GM19239 (cell line): Measurements from ENCODE around the gene MCM10.
"Not testable (repeated sequence)": the region's sequence is repeated elsewhere in the genome, so short reads cannot be mapped to it uniquely, and the experiment has no call there.

Source experiments
- DNase-seq: peaks from one replicate; pipeline ENCODE4 v3.0.0; 2011; ENCODE audit warnings: low spot score; ENCODE audit not compliant: insufficient read length
- FAIRE-seq: peaks from 2 replicates; lab custom pipeline; 2011; peaks lifted over from hg19 to GRCh38; lab: Jason Lieb, UNC

MCM10 gene

GRCh38 chr10:13213163-13213562 lies 51.8 kb downstream of the MCM10 start:
- DNase-seq: no peak

GRCh38 chr10:13218878-13219277 lies 57.5 kb downstream of the MCM10 start:
- no peak for FAIRE-seq
- DNase-seq: no peak

More at GRCh38 chr10:13213163-13213562, 51.8 kb downstream of the MCM10 start:
- no peak for FAIRE-seq

GRCh38 chr10:13219685-13220670 lies 58.6 kb downstream of the MCM10 start:
- no peak for FAIRE-seq
- no peak for DNase-seq

- no peak for FAIRE-seq
- DNase-seq: no peak
Observed at GRCh38 chr10:13221572-13221971, 60.2 kb downstream of the MCM10 start.

GRCh38 chr10:13222151-13222550 lies 60.8 kb downstream of the MCM10 start:
- no peak for DNase-seq
- no peak for FAIRE-seq

GRCh38 chr10:13222566-13222965 lies 61.2 kb downstream of the MCM10 start:
- no peak for DNase-seq
- no peak for FAIRE-seq

GRCh38 chr10:13223241-13223640 lies 61.9 kb downstream of the MCM10 start:
- no peak for FAIRE-seq

GRCh38 chr10:13224210-13224995 lies 63.0 kb downstream of the MCM10 start:
- DNase-seq (no peak), FAIRE-seq (no peak)

More at GRCh38 chr10:13223241-13223640, 61.9 kb downstream of the MCM10 start:
- no peak for DNase-seq

GRCh38 chr10:13225601-13226000 lies 64.2 kb downstream of the MCM10 start:
- DNase-seq (no peak), FAIRE-seq (no peak)

GRCh38 chr10:13227031-13227430 lies 65.7 kb downstream of the MCM10 start:
- FAIRE-seq (no peak), DNase-seq (no peak)

- FAIRE-seq (no peak), DNase-seq (no peak)
Observed at GRCh38 chr10:13231190-13231589, 69.8 kb downstream of the MCM10 start.

- no peak for DNase-seq
- FAIRE-seq: no peak
Observed at GRCh38 chr10:13231808-13232207, 70.5 kb downstream of the MCM10 start.

- FAIRE-seq (no peak), DNase-seq (no peak)
Observed at GRCh38 chr10:13233358-13233757, 72.0 kb downstream of the MCM10 start.

GRCh38 chr10:13234172-13234571 lies 72.8 kb downstream of the MCM10 start, which contains the start of gene UCMA:
UCMA (minus strand) TSS chr10:13234374; CDS start chr10:13234258, 116 bp downstream.
- no peak for DNase-seq
- FAIRE-seq: no peak

GRCh38 chr10:13234736-13235135 lies 73.4 kb downstream of the MCM10 start:
- DNase-seq, FAIRE-seq: not testable (repeated sequence)

GRCh38 chr10:13236638-13237037 lies 75.3 kb downstream of the MCM10 start:
- no peak for DNase-seq
- no peak for FAIRE-seq

GRCh38 chr10:13238271-13239077 lies 77.1 kb downstream of the MCM10 start:
- FAIRE-seq: no peak
- DNase-seq: no peak

GRCh38 chr10:13239923-13240322 lies 78.6 kb downstream of the MCM10 start:
- no peak for FAIRE-seq
- no peak for DNase-seq

GRCh38 chr10:13241613-13242012 lies 80.3 kb downstream of the MCM10 start:
- FAIRE-seq (no peak), DNase-seq (no peak)

- FAIRE-seq, DNase-seq: not testable (repeated sequence)
Observed at GRCh38 chr10:13242260-13242659, 80.9 kb downstream of the MCM10 start.
